Kidney (tissue), 14 donors: Measurements from ENCODE around the gene C1QTNF9. TPM values are rescaled to one million over a fixed set of nuclear protein-coding genes. Genes with fewer than 3 reads are reported as not detected.

Experiments used
- DNase-seq, 5 donors: peaks; one replicate each; pipeline ENCODE4 v3.0.0-alpha.2; 2013 to 2020
- FAIRE-seq: peaks from 2 replicates; lab custom pipeline; 2012; peaks lifted over from hg19 to GRCh38; lab: Jason Lieb, UNC
- H3K27ac ChIP-seq, 2 donors: one replicate each; pipeline ENCODE4 v1.7.0; 2013; ENCODE audit warnings: low read depth in 2 of 2, low read length in 2 of 2, inconsistent platforms in 1 of 2
- H3K27me3 ChIP-seq: one replicate; pipeline ENCODE4 v1.7.1; 2013; ENCODE audit warnings: low read length, inconsistent platforms; ENCODE audit not compliant: control insufficient read depth, insufficient read depth
- H3K36me3 ChIP-seq, 3 donors: one replicate each; pipeline versions ENCODE4 v1.7.0 to v1.7.1; 2013; ENCODE audit warnings: low read length in 3 of 3, control low read depth in 1 of 3, inconsistent platforms in 1 of 3; ENCODE audit not compliant: insufficient read depth in 3 of 3, control insufficient read depth in 2 of 3
- H3K4me1 ChIP-seq, 3 donors: one replicate each; pipeline versions ENCODE4 v1.7.0 to v1.7.1; 2013; ENCODE audit warnings: low read length in 3 of 3, inconsistent platforms in 1 of 3, low read depth in 1 of 3; ENCODE audit not compliant: control insufficient read depth in 2 of 3, insufficient read depth in 2 of 3
- H3K4me3 ChIP-seq, 3 donors: one replicate each; pipeline versions ENCODE4 v1.7.0 to v1.8.1; 2013; ENCODE audit warnings: low read length in 3 of 3, control low read depth in 1 of 3, inconsistent platforms in 1 of 3
- H3K9ac ChIP-seq, 3 donors: one replicate each; pipeline versions ENCODE4 v1.7.0 to v1.7.1; 2013; ENCODE audit warnings: low read length in 3 of 3, control low read depth in 1 of 3, inconsistent platforms in 1 of 3
- H3K9me3 ChIP-seq, 3 donors: one replicate each; pipeline versions ENCODE4 v1.7.0 to v1.7.1; 2013; ENCODE audit warnings: low read length in 3 of 3, control low read depth in 1 of 3, inconsistent platforms in 1 of 3; ENCODE audit not compliant: control insufficient read depth in 2 of 3, insufficient read depth in 1 of 3
- CTCF ChIP-seq: IDR thresholded peaks from 3 replicates; pipeline ENCODE4 v1.5.1; 2012; ENCODE audit warnings: mild to moderate bottlenecking, moderate library complexity, borderline replicate concordance; ENCODE audit not compliant: insufficient read depth; ENCODE audit errors: extremely low read depth
- intact Hi-C: fragments of 100-400 bp; cut with DNase I; formaldehyde crosslinking; loops from one replicate; pipeline ENCODE4 v1.11.1; 2022
- polyA plus RNA-seq: library from polyadenylated mRNA; stranded (reverse); fragments of 350-450 nt; fragmentation: Illumina TruSeq; extraction: RNeasy Lipid Tissue Mini Kit (QIAGEN cat#74804); gene quantifications from one replicate; pipeline ENCODE4 v1.2.3, GENCODE V29; 2014; ENCODE audit warnings: low read depth, low replicate concordance; ENCODE audit not compliant: insufficient read depth
- total RNA-seq: library from RNA; stranded (reverse); fragmentation: NEBNext Ultra II Directional; extraction: Animal tissue kit (Norgen Biotek cat#: 25700); gene quantifications from one replicate; pipeline ENCODE4 v1.2.1, GENCODE V29; 2021
- donor health status: control.
- donor health status: control.
- donor health status: control.
- donor health status: control.
- donor health status: control.
- donor health status: DM: yes; HTN: yes; CAD: no.
- donor health status: Normal renal cell carcinoma (clear cell type).

C1QTNF9 gene
- total and polyA plus RNA-seq, 2 donors from 2014 or later = 0.25 TPM; not detected in 1

- Histone ChIP-seq H3K9ac (no peak overlapping the region), H3K27ac (no peak overlapping the region), H3K36me3 (peaks cover 0 to under 1% (median 0%) of the 10 kb centered on the region in 3 donors), H3K4me3 (no peak overlapping the region), H3K4me1 (peaks cover 0 to 2% (median 0%) of the 10 kb centered on the region in 3 donors), H3K27me3 (no peaks in the 10 kb centered on the region), H3K9me3 (peaks cover 0 to 2% (median 0%) of the 10 kb centered on the region in 3 donors)
- intact Hi-C loops = no loop called here
- FAIRE-seq = no peak
- TF ChIP-seq CTCF = no peak
- no peak for DNase-seq
Measured at GRCh38 chr13:24361113-24361512, 51.7 kb downstream of the C1QTNF9 start.

- H3K4me1 ChIP-seq = peaks cover 0 to 2% (median 0%) of the 10 kb centered on the region in 3 donors
- H3K9me3 ChIP-seq = no peaks in the 10 kb centered on the region
- intact Hi-C loops = no loop called here
- H3K9ac ChIP-seq = no peak overlapping the region
- no peak overlapping the region for H3K4me3 ChIP-seq
- no peak for TF ChIP-seq CTCF
- no peak overlapping the region for H3K27ac ChIP-seq
- no peak for DNase-seq
- no peaks in the 10 kb centered on the region for H3K27me3 ChIP-seq
- H3K36me3 ChIP-seq = no peaks in the 10 kb centered on the region
- no peak for FAIRE-seq
Measured at GRCh38 chr13:24361852-24362366, 52.5 kb downstream of the C1QTNF9 start.

GRCh38 chr13:24362435-24362952 lies 53.1 kb downstream of the C1QTNF9 start:
- no peaks in the 10 kb centered on the region for H3K9me3 ChIP-seq
- peaks cover 0 to 2% (median 0%) of the 10 kb centered on the region in 3 donors for H3K4me1 ChIP-seq
- intact Hi-C loops = no loop called here
- DNase-seq = no peak
- no peaks in the 10 kb centered on the region for H3K36me3 ChIP-seq
- no peak overlapping the region for H3K9ac ChIP-seq
- no peak overlapping the region for H3K4me3 ChIP-seq
- no peak for TF ChIP-seq CTCF
- H3K27me3 ChIP-seq = no peaks in the 10 kb centered on the region
- H3K27ac ChIP-seq = no peak overlapping the region
- no peak for FAIRE-seq
